Testis (tissue), 3 donors: Measurements from ENCODE around the gene MINK1. TPM values are rescaled to one million over a fixed set of nuclear protein-coding genes. Genes with fewer than 3 reads are reported as not detected.

ENCODE experiments used
- DNase-seq: peaks from one replicate; pipeline ENCODE4 v3.0.0-alpha.2; 2019
- H3K27ac ChIP-seq, 2 donors: fragments of 200-600 bp; sonication (generic); one replicate each; pipeline ENCODE4 v1.5.1; 2019
- H3K27me3 ChIP-seq: fragments of 200-600 bp; sonication (generic); one replicate; pipeline ENCODE4 v1.5.1; 2019
- H3K36me3 ChIP-seq: fragments of 200-600 bp; sonication (generic); one replicate; pipeline ENCODE4 v1.5.1; 2017; ENCODE audit warnings: low read depth; ENCODE audit errors: missing control alignments
- H3K4me1 ChIP-seq: fragments of 200-600 bp; sonication (generic); one replicate; pipeline ENCODE4 v1.5.1; 2019
- H3K4me3 ChIP-seq, 2 donors: fragments of 200-600 bp; sonication (generic); one replicate each; pipeline ENCODE4 v1.5.1; 2017 to 2019
- H3K9me3 ChIP-seq: fragments of 200-600 bp; sonication (generic); one replicate; pipeline ENCODE4 v1.5.1; 2017
- POLR2A ChIP-seq: fragments of 450-650 bp; IDR thresholded peaks from one replicate; pipeline ENCODE4 v1.6.1; 2017; ENCODE audit warnings: antibody characterized with exemption, mild to moderate bottlenecking, moderate library complexity
- WGBS, 2 donors: methylation state at CpG; one replicate each; pipeline ENCODE4 v1.1.5; 2018; 5-methylcytosine and 5-hydroxymethylcytosine counted together
- intact Hi-C: fragments of 100-400 bp; cut with DNase I; formaldehyde crosslinking; loops from one replicate; pipeline ENCODE4 v1.15.1; 2023; ENCODE audit warnings: low total_unique reads
- polyA plus RNA-seq: library from polyadenylated mRNA; stranded (reverse); fragments of 350-450 nt; fragmentation: Illumina TruSeq; extraction: RNeasy Lipid Tissue Mini Kit (QIAGEN cat#74804); gene quantifications from one replicate; pipeline ENCODE4 v1.2.3, GENCODE V29; 2014; ENCODE audit warnings: low read depth, low replicate concordance; ENCODE audit not compliant: insufficient read depth
- total RNA-seq, 2 donors: library from RNA; depleted of rRNA; stranded (reverse); fragments of >200 nt; gene quantifications; one replicate each; pipeline ENCODE4 v1.2.3, GENCODE V29; 2016
- TF ChIP-seq, protein P1 (sequence below), 3 experiments: fragments of 450-650 bp in 2 of 3; fragments of 200-600 bp in 1 of 3; sonication (generic) in 1 of 3; IDR thresholded peaks; one replicate each; pipeline ENCODE4 v1.5.1; 2016 to 2019; ENCODE audit warnings: antibody characterized with exemption in 3 of 3, mild to moderate bottlenecking in 2 of 3, moderate library complexity in 1 of 3

MINK1 gene
- total and polyA plus RNA-seq, 3 donors from 2014 or later, result 77.4 to 142 (median 135) TPM

DNA sequence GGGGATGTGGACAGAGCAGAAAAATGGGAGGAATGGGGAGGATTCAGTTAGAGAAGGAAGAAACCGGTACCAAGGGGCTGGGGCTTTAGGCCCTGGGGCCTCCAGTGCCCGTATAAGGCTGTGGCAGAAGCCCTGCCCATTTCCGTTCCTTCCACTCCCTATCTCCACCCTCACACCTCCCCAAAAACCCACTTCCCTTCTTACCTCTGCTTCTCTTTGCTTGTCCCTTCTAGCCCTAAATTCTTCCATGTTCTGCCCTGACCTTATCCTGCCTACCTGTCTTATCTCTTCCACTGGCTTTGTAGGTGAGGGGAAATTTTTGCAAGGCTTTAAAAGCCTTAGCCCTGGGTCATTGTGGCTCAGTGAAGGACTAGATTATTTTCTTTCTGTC is 111.0 kb downstream of the MINK1 start:
- Histone ChIP-seq H3K4me3 (no peak overlapping the region), H3K27ac (no peak overlapping the region), H3K36me3 (no peaks in the 10 kb centered on the region), H3K27me3 (no peaks in the 10 kb centered on the region), H3K9me3 (no peaks in the 10 kb centered on the region), H3K4me1 (peaks cover 25% of the 10 kb centered on the region)
- WGBS, 2 donors, result 44 to 49% methylated on average over 3 of the region's 3 CpGs
- DNase-seq, result no peak
- intact Hi-C loops, result no loop called here
- no peak for TF ChIP-seq POLR2A
- TF ChIP-seq, protein P1, sequence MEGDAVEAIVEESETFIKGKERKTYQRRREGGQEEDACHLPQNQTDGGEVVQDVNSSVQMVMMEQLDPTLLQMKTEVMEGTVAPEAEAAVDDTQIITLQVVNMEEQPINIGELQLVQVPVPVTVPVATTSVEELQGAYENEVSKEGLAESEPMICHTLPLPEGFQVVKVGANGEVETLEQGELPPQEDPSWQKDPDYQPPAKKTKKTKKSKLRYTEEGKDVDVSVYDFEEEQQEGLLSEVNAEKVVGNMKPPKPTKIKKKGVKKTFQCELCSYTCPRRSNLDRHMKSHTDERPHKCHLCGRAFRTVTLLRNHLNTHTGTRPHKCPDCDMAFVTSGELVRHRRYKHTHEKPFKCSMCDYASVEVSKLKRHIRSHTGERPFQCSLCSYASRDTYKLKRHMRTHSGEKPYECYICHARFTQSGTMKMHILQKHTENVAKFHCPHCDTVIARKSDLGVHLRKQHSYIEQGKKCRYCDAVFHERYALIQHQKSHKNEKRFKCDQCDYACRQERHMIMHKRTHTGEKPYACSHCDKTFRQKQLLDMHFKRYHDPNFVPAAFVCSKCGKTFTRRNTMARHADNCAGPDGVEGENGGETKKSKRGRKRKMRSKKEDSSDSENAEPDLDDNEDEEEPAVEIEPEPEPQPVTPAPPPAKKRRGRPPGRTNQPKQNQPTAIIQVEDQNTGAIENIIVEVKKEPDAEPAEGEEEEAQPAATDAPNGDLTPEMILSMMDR (IDR thresholded peaks at IDR 0.05), result no peak

DNA sequence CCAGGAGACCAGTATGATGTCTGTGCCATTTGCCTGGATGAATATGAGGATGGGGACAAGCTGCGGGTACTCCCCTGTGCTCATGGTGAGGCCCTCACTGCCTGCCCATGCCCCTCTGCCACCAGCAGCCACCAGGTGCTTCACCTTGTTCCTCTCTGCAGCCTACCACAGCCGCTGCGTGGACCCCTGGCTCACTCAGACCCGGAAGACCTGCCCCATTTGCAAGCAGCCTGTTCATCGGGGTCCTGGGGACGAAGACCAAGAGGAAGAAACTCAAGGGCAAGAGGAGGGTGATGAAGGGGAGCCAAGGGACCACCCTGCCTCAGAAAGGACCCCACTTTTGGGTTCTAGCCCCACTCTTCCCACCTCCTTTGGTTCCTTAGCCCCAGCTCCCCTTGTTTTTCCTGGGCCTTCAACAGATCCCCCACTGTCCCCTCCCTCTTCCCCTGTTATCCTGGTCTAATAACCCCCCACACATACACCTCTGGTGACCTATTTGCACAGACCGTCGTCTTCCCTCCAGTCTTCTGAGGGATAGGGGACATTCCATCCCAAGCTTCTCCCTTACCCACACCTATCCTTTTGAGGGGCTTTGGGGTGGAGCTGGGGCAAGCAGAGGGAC is 111.5 kb downstream of the MINK1 start:
- WGBS, 2 donors, result 62 to 70% methylated on average over 8 of the region's 8 CpGs
- DNase-seq, result no peak
- no peak overlapping the region for H3K4me3 ChIP-seq
- H3K36me3 ChIP-seq, result no peaks in the 10 kb centered on the region
- TF ChIP-seq POLR2A, result no peak
- TF ChIP-seq, protein P1 (IDR thresholded peaks at IDR 0.05), result no peak
- peak overlapping the region in 1 of 2 donors; percentile 44 for H3K27ac ChIP-seq
- peaks cover 23% of the 10 kb centered on the region for H3K4me1 ChIP-seq
- no peaks in the 10 kb centered on the region for H3K9me3 ChIP-seq
- intact Hi-C loops, result no loop called here
- no peaks in the 10 kb centered on the region for H3K27me3 ChIP-seq

DNA sequence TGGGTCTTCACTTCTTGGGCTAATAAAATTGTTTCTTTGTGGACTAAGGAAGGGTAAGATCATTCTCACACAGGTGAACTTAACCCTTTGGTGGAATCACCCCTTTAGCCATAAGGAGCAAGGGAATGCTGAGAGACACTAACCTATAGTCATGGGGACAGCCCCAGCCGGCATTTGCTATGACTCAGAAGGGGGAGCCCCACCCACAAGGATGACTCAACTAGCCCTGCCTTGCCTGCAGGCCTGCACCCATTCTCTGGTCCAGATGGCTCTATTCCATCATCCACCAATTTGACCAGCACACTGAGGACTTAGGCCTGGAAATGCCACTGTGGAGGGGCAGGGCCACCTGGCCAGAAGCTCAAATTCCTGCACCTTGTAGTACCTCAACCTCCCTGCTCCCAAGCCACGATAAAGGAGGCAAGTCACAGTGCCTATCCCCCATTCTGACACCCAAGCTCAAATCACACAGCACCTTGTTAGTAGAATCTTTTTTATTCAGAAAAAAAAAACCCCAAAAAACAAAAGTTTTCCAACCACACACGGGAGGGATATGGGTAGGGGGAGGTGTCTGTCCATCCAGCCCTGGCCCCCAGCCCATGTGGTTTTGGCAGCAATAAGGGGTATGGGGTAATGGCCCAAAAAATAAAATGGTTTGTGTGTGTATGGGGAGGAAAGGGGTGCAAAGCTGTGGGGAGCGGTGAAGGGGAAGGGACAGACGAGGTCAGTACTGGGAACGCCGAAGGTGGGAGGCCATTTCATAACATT is 112.2 kb downstream of the MINK1 start:
- TF ChIP-seq POLR2A, result no peak
- TF ChIP-seq, protein P1 (IDR thresholded peaks at IDR 0.05), result no peak
- Histone ChIP-seq H3K4me1 (peaks cover 23% of the 10 kb centered on the region), H3K36me3 (no peaks in the 10 kb centered on the region), H3K9me3 (no peaks in the 10 kb centered on the region), H3K27ac (peak overlapping the region in 1 of 2 donors; percentile 44), H3K27me3 (no peaks in the 10 kb centered on the region), H3K4me3 (no peak overlapping the region)
- intact Hi-C loops, result no loop called here
- DNase-seq, result peak; percentile 60
- WGBS, 2 donors, result 52 to 53% methylated on average over 7 of the region's 7 CpGs

DNA sequence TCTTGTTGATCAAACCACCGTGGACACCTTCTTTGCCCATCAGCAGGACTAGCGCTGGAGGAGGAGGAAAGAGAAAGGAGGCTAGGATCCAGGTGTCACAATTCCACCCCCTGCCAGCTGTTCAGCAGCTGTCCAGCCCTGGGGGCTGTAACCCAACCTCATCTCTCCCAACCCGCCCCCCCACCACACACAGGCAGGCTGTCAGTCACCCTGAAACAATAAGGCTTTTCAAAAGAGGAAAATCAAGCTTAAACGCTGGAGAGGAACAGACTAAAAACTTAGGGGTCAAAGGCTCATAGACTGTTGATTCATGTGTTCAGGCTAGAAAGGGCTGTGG is 112.8 kb downstream of the MINK1 start:
- no peaks in the 10 kb centered on the region for H3K9me3 ChIP-seq
- TF ChIP-seq POLR2A, result no peak
- TF ChIP-seq, protein P1 (IDR thresholded peaks at IDR 0.05), result no peak
- no peak for DNase-seq
- peak overlapping the region in 1 of 2 donors; percentile 91 for H3K27ac ChIP-seq
- no peaks in the 10 kb centered on the region for H3K27me3 ChIP-seq
- intact Hi-C loops, result no loop called here
- 26 to 30% methylated on average over 4 of the region's 4 CpGs for WGBS, 2 donors
- H3K4me1 ChIP-seq, result peaks cover 23% of the 10 kb centered on the region
- H3K36me3 ChIP-seq, result no peaks in the 10 kb centered on the region
- H3K4me3 ChIP-seq, result no peak overlapping the region
